HG03521 (cell line): Measurements from ENCODE around the gene PCDHGC4.
A peak's percentile ranks its signal among the peaks of the same experiment; 100 is the strongest.

Source experiments
- ATAC-seq: cut with Tn5 transposase; IDR thresholded peaks from one replicate; pipeline ENCODE4 v1.9.1; 2021; ENCODE audit warnings: mild to moderate bottlenecking, moderate library complexity; ENCODE audit not compliant: unreplicated experiment

The PCDHGC4 gene

GRCh38 chr5:141489841-141490240 is 5.0 kb downstream of the PCDHGC4 start:
- ATAC-seq: no peak

DNA sequence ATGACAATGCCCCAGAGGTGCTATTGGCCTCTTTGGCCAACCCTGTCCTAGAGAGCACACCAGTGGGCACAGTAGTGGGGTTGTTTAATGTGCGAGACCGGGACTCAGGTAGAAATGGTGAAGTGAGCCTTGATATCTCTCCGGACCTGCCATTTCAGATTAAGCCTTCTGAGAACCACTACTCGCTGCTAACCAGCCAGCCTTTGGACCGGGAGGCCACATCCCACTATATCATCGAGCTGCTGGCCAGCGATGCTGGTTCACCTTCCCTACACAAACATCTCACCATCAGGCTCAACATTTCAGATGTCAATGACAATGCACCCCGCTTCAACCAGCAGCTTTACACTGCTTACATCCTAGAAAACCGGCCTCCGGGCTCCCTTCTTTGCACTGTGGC is 5.4 kb downstream of the PCDHGC4 start:
- ATAC-seq: no peak

DNA sequence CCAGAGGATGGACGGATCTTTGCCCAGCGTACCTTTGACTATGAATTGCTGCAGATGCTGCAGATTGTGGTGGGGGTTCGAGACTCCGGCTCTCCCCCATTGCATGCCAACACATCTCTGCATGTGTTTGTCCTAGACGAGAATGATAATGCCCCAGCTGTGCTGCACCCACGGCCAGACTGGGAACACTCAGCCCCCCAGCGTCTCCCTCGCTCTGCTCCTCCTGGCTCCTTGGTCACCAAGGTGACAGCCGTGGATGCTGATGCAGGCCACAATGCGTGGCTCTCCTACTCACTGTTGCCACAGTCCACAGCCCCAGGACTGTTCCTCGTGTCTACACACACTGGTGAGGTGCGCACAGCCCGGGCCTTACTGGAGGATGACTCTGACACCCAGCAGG is 5.9 kb downstream of the PCDHGC4 start:
- no peak for ATAC-seq

DNA sequence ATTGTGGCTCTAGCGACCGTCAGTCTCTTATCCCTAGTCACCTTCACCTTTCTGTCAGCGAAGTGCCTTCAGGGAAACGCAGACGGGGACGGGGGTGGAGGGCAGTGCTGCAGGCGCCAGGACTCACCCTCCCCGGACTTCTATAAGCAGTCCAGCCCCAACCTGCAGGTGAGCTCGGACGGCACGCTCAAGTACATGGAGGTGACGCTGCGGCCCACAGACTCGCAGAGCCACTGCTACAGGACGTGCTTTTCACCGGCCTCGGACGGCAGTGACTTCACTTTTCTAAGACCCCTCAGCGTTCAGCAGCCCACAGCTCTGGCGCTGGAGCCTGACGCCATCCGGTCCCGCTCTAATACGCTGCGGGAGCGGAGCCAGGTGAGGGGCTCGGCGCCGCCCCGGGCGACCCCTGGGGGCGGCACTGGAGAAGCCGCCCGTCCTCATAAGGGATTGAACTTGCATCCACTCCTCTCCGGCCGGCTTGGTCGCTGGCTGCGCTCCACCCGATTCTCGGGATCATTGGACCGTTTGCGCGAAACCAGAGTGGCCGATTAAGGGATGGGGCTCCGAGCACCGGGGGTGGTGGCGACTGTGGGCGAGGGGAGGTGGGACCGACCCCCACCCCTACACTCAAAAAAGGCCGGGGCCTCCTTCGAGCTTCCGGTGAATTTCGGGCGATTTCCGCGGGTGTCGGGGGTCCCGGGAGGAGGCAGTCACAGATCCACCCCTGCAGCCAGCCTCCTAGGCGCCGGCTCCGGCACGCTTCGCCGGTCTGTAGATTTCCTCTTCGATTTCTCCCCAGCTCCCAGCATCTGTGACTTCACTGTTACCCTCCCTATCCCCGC is 6.7 kb downstream of the PCDHGC4 start:
- peak; percentile 19 for ATAC-seq

- peak; percentile 41 for ATAC-seq
Measured at GRCh38 chr5:141492168-141492885, 7.5 kb downstream of the PCDHGC4 start.

- no peak for ATAC-seq
Measured at GRCh38 chr5:141493500-141494422, 8.9 kb downstream of the PCDHGC4 start.

- no peak for ATAC-seq
Measured at GRCh38 chr5:141494761-141495452, 10.1 kb downstream of the PCDHGC4 start.

DNA sequence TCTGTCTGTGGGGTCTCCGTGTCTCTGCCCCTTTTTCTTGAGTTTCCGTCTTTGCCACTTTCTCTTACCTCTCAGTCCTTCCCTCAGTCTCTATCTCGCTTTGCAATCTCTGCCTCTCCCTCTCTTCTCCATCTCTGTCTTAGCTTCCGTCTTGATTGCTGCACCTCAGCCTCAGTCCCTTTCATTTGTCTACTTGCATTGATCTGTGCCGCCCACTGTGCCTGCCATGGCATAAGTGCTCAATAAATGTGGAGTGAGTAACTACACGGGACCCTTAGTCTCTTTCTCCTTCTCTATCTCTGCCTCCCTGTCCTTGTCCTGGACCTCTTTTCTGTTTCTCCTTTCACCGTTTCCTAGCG is 10.6 kb downstream of the PCDHGC4 start:
- ATAC-seq: no peak

DNA sequence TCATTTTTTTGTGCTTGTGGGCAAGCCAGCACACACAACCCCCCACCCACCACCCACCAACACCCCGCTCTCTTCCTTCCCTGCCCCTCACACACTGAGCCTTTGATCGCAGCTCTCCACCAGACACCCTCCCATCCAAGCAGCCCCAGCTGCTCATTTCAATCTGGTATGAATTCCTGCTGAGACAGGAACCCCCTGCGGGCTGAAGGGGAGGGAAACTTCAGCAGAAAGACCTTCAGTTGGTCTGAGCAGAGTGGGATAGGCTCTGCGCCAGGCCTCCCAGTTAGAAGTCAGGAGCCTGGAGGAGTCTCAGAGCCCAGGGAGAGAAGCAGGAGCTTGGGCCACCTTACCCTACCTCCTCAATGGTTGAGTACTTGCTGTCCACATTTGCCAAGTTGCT is 11.2 kb downstream of the PCDHGC4 start:
- ATAC-seq: no peak

DNA sequence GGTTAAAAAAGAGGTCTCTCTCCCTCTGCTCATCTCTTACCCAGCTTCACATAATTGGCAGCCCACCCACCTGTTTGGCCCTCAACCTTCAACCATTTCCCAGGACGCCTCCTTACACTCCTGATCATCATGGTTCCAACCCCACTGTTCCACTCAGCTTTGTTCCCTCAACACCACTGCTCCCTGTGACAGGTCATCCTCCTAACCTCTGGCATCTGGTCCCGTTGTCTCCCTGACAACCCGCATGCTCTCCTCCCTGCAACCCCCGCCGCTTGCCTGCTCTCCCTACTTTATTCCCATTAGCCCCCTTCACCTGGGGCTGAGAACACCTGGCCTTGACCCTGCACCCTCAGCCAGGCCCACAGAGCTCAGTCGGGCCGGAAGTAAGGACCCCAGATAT is 16.9 kb downstream of the PCDHGC4 start:
- no peak for ATAC-seq

DNA sequence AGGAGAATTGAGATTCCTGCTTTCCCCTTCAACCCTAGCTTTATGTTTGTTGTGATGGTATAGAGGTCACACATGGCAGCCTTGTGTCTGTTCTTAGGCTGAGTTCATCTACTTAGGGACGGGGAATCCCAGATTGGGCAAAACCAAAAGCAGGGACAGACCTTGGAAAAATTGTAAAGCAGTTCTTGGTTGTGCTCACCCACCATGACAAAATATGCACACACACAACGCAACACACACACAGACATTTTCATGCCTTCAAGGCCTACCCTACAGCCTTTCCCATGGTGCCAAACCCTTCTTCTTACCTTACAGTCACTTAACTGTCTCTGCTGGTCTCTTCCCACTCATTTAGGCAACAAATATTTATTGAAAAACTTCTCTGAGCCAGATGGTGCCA is 18.9 kb downstream of the PCDHGC4 start:
- ATAC-seq: no peak

GRCh38 chr5:141504216-141504615 is 19.4 kb downstream of the PCDHGC4 start:
- no peak for ATAC-seq

DNA sequence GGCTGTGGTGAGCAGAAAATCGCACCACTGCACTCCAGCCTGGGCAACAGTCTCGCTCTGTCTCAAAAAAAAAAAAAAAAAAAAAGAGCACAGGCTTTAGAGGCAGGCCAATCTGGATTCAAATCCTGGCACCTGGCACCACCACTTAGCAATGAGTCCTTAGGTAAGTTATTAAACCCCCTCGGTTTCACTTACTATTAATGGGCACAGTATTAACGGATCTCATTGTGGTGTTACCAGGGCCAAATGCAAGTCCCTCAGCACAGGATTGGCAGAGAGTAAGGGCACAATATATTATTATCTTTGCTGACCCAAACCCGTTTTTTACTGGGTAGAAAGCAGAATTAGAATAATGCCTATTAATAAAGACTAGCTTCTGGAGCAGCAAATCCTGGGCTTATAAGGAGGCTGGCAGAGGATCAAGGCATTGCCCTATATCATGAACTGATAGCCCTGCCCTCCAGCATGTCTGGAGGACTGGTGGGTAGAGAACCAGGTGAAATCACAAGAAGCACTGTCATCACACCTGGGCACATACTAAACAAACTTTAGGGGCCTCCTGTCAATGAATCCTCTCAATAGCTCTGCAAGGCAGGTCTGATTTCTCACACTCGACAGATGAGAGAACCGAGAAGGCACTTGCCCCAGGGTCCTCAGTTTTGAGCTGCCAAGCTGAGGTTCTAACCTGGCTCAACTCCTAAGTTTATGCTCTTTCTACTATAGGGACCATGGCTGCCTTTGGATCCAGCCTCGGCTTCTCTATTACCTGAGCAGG is 21.7 kb downstream of the PCDHGC4 start:
- no peak for ATAC-seq

DNA sequence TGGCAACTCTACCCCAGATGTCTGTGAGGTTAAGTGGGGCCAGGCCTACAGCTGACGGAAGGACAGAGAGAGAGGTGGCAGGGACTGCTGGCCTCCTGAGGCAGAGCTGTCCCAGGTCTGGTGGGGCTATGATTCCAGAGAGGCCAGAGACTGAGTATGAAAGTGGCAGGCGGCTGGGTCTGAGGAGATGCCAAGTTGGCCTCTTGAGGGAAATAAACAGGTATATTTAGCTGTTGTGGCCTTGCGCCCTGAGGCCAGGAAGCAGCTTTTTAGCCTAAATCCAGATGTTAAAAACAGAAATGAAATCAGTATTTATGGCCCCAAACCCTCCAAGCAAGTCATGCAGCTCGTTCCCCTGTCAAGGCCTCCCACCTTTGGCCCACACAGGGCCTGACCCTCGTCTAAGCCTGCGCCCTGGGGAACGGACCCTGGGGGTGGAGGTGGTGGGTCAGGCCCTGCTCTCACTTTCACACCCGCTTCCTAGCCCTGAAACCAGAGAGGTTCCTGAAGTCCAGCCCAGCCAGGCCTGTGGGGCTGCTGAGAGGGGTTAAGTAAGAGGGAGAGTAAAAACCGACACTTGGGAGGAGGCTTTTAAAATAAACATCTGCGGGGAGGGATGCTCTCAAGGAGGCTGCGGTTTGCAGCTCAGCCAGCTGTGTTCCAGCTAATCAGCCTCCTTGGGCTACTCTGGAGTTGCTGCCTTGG is 22.7 kb downstream of the PCDHGC4 start:
- ATAC-seq: peak; percentile 29

- no peak for ATAC-seq
Measured at GRCh38 chr5:141508440-141508797, 23.6 kb downstream of the PCDHGC4 start.

- ATAC-seq: no peak
Measured at GRCh38 chr5:141508798-141509611, 24.2 kb downstream of the PCDHGC4 start.

GRCh38 chr5:141510160-141510559 is 25.3 kb downstream of the PCDHGC4 start:
- ATAC-seq: no peak

- ATAC-seq: no peak
Measured at GRCh38 chr5:141510850-141511601, 26.2 kb downstream of the PCDHGC4 start.
